SHP77 (cell line): ENCODE results near the gene NELL2.

Experiments
- DNase-seq, 2 experiments: peaks; one replicate each; lab custom pipeline; 2025; lab: John Stamatoyannopoulos, UW

NELL2 gene

GRCh38 chr12:44464180-44464579 lies 411.9 kb downstream of the NELL2 start:
- no peak for DNase-seq

- no peak for DNase-seq
These were observed 413.4 kb downstream of the NELL2 start for GRCh38 chr12:44462729-44463128.

GRCh38 chr12:44460261-44460660 lies 415.9 kb downstream of the NELL2 start:
- no peak for DNase-seq

GRCh38 chr12:44459569-44459968 lies 416.5 kb downstream of the NELL2 start:
- DNase-seq: no peak
